Measurements from ENCODE around the gene RSBN1.

The RSBN1 gene

GRCh38 chr1:113812661-113813135 lies 422 bp upstream of the RSBN1 start:
- DNase-seq (ENCODE audit: low spot score) = no peak

- no peak for DNase-seq (ENCODE audit: low spot score)
Observed at GRCh38 chr1:113811156-113811887, 954 bp downstream of the RSBN1 start.

GRCh38 chr1:113809670-113810602 lies 2.3 kb downstream of the RSBN1 start:
- DNase-seq (ENCODE audit: low spot score) = no peak

GRCh38 chr1:113808450-113809195 lies 3.7 kb downstream of the RSBN1 start:
- DNase-seq (ENCODE audit: low spot score) = no peak

GRCh38 chr1:113805639-113806038 lies 6.6 kb downstream of the RSBN1 start:
- no peak for DNase-seq (ENCODE audit: low spot score)

GRCh38 chr1:113805256-113805531 lies 7.1 kb downstream of the RSBN1 start:
- no peak for DNase-seq (ENCODE audit: low spot score)

- peak; percentile 46 for DNase-seq (ENCODE audit: low spot score)
Observed at GRCh38 chr1:113804421-113805255, 7.6 kb downstream of the RSBN1 start.

- no peak for DNase-seq (ENCODE audit: low spot score)
Observed at GRCh38 chr1:113802367-113803007, 9.8 kb downstream of the RSBN1 start.

GRCh38 chr1:113800487-113800886 lies 11.8 kb downstream of the RSBN1 start:
- DNase-seq (ENCODE audit: low spot score) = no peak

GRCh38 chr1:113797472-113797871 lies 14.8 kb downstream of the RSBN1 start:
- DNase-seq (ENCODE audit: low spot score) = no peak

GRCh38 chr1:113793878-113794834 lies 18.1 kb downstream of the RSBN1 start:
- DNase-seq (ENCODE audit: low spot score) = no peak

GRCh38 chr1:113792986-113793385 lies 19.3 kb downstream of the RSBN1 start:
- no peak for DNase-seq (ENCODE audit: low spot score)

- DNase-seq (ENCODE audit: low spot score) = no peak
Observed at GRCh38 chr1:113792471-113792870, 19.8 kb downstream of the RSBN1 start.

GRCh38 chr1:113788802-113789201 lies 23.5 kb downstream of the RSBN1 start:
- DNase-seq (ENCODE audit: low spot score) = no peak

- DNase-seq (ENCODE audit: low spot score) = no peak
Observed at GRCh38 chr1:113787663-113788062, 24.6 kb downstream of the RSBN1 start.

GRCh38 chr1:113786069-113786468 lies 26.2 kb downstream of the RSBN1 start:
- no peak for DNase-seq (ENCODE audit: low spot score)

- DNase-seq (ENCODE audit: low spot score) = no peak
Observed at GRCh38 chr1:113784104-113784779, 28.0 kb downstream of the RSBN1 start.

GRCh38 chr1:113783254-113784103 lies 28.8 kb downstream of the RSBN1 start:
- no peak for DNase-seq (ENCODE audit: low spot score)

Measured in COLO829 (cell line).